Nasal cavity respiratory epithelium epithelial cell of viscerocranial mucosa (primary cell): Measurements from ENCODE around the gene RNF121. TPM values are rescaled to one million over a fixed set of nuclear protein-coding genes. Genes with fewer than 3 reads are reported as not detected.

ENCODE experiments used
- total RNA-seq: library from RNA; depleted of rRNA; stranded (reverse); fragments of >200 nt; gene quantifications from 2 replicates; pipeline ENCODE4 v1.2.3, GENCODE V29; 2014

Gene RNF121
- total RNA-seq: 23.6 and 43.9 TPM in 2 replicates

DNA sequence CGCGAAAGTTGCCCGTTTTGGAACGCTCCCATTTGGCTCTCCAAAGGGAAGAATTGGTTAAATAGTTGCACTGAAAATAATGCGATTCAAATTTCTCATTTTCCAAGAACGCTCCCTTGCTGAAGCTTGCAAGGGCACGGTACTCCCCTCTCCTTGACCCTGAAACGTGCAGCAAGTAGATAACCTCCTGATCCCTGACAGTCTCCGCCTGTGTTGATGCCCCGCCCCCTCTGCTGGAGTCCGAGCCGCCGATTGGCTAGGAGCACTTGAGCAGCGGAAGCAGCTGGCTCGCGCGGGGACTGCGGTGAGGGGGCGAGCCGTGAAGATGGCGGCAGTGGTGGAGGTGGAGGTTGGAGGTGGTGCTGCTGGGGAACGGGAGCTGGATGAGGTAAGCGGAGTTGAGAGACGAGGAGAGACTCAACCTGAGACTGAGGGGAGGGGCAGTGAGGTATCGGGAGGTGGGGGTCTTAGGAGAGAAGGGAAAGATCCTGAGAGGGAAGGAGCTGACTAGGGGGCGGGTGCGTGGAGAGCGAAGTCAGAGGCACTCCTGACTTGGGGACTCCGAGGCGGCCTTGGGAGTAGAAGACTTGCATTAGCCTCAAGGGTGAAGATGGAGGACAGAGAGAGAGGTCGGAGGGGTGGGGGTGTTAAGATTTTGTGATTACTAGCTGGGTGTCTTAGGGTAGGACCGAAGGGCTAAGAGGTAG is at the start of gene RNF121:
TSS of gene RNF121 (plus strand) at position 310 of the 707 bp plus-strand sequence. CDS start at position 326, 16 bp downstream.

DNA sequence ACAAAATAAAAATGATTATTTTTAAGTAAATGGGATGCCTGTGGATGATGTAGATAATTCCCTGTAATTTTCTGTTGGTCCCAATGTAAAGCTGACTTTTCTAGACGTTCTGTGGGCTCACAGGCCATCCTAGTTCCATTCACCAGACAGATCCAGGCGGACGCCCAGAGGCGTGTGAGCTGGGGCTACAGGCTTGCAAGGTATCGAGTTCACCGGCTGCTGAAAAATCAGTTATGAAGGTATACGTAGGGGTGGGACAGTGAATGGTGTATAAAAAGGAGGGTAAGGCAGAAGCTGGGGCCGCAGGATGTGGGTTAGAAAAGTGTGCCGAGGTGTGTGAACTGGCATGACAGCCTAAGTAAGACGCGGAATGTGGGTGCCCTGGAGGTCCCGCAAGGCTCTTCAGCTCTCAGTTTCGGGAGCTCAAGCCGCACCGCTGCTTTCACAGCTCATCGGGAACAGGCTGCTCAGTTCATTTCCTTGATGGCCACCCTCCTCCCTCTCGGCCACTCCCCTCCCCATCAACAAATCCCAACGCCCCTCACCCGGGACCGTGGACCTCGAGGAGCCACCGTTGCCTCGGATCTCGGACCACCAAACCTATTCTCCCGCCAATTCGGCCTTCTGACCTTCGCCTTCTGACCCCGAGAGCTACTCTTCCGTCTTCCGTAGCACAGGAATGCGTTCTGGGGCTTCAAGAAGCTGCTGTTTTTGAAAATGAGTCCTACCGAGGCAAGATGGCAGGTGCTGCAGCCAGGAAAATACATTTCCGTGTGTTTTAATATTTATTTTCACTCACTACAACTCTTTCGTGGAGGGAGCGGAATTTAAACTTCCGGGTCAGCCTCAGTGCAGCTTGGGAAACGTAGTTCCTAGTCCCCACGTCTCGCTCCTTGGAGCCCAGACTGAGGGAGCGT is 768 bp upstream of the RNF121 start, which contains the start of gene XNDC1N:
TSS of gene XNDC1N (minus strand) at position 775 of the 917 bp plus-strand sequence. CDS start 5,241 bp downstream, outside the sequence.

DNA sequence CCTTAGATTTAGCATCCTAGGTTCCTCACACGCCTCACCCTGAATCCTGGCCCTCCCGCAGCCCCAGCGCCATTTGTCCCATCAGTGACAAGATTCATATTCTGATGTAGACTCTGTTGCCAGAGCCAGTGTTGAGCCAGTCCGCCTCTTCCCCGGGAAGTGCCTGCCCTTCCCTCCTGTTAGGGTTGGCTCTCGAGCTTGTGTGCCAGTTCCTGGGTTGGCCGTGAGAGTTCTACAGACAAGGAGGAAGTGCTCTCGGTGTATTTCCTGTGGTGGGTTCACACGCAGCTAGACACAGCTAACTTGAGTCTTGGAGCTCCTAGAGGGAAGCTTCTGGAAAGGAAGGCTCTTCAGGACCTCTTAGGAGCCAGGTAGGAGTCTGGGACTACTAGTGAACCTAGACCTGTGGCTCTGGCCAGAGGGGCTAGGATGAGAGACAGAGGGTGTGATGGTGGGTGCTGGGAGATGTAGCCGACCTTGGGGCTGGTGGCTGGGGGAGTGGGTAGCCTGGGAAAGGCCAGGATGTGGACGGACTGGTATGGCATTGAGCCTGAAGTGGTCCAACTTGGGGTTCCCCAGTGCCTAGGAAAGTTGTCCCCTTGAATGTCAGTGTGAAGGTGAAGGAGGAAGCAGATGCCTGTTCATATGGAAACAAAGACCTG is 69.9 kb downstream of the RNF121 start, which contains the start of gene IL18BP:
TSS of gene IL18BP (plus strand) at position 261 of the 662 bp plus-strand sequence. CDS start 1,076 bp downstream, outside the sequence.

Other genes starting within 250 kb of the RNF121 start
- not detected in 2 replicates for gene DEFB108B, start 95.8 kb upstream of the RNF121 start, total RNA-seq
- gene DEFB131B, start 50.6 kb upstream of the RNF121 start, total RNA-seq: not detected in 2 replicates
- 4.8 and 7.0 TPM in 2 replicates for gene XNDC1N, start 452 bp upstream of the RNF121 start, total RNA-seq
- 0.68 and 3.2 TPM in 2 replicates for gene IL18BP, start 69.9 kb downstream of the RNF121 start, total RNA-seq
- gene NUMA1, start 151.5 kb downstream of the RNF121 start, total RNA-seq: 124 and 151 TPM in 2 replicates
- 2.7 and 3.1 TPM in 2 replicates for gene LRRC51, start 151.8 kb downstream of the RNF121 start, total RNA-seq
- gene LAMTOR1, start 174.3 kb downstream of the RNF121 start, total RNA-seq: 101 and 137 TPM in 2 replicates
- gene TOMT, start 176.9 kb downstream of the RNF121 start, total RNA-seq: not detected in 2 replicates
- gene ANAPC15, start 183.6 kb downstream of the RNF121 start, total RNA-seq: 23.9 and 29.9 TPM in 2 replicates
- 19.7 and 23.6 TPM in 2 replicates for gene FOLR3, start 206.7 kb downstream of the RNF121 start, total RNA-seq